GM12873 (cell line): ENCODE results near the gene TMEM174.

Experiments
- TF ChIP-seq, protein P1 (sequence below): IDR thresholded peaks from 2 replicates; pipeline ENCODE4 v1.5.1; 2012; ENCODE audit warnings: low read depth, mild to moderate bottlenecking, moderate library complexity, low read length, control low read depth; ENCODE audit not compliant: insufficient read depth; ENCODE audit errors: missing control alignments

TMEM174 gene

DNA sequence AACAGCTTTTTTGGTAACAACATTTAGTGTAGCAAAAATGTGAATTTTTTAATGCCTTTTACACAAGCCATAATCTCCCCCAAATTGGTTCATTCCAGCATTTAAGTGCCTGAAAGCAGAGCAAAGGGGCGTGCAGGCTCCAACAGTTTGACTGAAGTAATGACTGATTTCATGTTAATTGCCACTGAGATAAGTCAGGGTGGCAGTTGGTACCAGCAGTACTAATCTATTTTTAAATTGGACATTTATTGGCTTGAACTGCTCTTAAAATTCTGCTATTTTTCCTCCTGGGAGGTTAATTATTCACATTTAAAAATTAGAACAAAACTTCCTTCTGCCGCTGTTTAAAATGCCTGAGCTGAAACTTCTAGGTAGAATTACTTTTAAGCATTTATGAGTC lies 40.2 kb upstream of the TMEM174 start:
- TF ChIP-seq, protein P1, sequence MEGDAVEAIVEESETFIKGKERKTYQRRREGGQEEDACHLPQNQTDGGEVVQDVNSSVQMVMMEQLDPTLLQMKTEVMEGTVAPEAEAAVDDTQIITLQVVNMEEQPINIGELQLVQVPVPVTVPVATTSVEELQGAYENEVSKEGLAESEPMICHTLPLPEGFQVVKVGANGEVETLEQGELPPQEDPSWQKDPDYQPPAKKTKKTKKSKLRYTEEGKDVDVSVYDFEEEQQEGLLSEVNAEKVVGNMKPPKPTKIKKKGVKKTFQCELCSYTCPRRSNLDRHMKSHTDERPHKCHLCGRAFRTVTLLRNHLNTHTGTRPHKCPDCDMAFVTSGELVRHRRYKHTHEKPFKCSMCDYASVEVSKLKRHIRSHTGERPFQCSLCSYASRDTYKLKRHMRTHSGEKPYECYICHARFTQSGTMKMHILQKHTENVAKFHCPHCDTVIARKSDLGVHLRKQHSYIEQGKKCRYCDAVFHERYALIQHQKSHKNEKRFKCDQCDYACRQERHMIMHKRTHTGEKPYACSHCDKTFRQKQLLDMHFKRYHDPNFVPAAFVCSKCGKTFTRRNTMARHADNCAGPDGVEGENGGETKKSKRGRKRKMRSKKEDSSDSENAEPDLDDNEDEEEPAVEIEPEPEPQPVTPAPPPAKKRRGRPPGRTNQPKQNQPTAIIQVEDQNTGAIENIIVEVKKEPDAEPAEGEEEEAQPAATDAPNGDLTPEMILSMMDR: no peak

DNA sequence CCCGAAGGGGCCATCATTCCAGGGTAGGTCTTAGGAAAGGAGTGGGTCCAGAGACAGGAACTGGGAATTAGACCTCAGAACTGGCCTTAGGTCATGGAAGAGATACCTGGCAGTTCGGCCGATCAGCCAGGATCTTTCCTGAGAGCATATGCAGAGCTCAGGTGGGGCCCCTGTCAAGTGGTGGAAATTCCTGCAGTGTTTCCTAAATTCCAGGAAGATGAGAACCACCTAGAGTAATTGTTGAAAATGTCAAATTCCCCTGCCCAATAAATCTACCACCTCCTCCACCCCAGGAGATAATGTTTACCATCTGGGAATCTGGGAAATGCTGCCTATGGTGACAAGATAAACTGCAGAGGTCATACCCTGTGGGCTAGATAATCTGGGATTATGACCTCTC lies 38.0 kb upstream of the TMEM174 start:
- TF ChIP-seq, protein P1: no peak

DNA sequence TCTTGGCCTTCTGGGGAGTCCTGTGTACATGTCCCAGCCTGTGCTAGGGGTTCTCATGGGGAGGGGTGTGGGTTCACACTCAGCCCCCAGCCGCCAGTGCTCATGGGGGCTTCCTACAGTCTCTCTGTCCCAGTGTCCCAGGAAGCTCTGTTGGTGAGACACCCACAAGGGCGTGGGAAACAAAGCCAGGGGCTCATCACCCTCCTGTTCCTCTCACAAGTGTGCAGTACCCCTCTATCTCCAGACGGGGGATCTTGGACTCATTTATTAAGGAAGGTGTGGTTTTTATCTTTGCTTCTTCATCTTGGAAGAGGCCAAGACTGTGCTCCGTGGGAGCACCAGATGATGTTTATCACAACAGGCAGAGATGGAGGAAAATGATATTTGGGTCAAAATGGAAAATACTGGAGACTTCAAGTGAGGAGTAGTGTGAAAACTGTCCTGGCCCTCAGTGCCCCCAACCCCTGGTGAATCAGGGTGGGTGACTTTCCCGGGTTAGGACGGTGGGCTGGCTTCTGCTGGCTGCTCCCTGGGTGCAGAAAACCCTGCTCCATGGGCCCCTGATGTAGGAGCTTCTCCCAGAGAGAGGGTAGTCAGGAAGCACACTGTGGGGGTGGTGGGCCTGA lies 37.5 kb upstream of the TMEM174 start:
- TF ChIP-seq, protein P1: peak; percentile 34

DNA sequence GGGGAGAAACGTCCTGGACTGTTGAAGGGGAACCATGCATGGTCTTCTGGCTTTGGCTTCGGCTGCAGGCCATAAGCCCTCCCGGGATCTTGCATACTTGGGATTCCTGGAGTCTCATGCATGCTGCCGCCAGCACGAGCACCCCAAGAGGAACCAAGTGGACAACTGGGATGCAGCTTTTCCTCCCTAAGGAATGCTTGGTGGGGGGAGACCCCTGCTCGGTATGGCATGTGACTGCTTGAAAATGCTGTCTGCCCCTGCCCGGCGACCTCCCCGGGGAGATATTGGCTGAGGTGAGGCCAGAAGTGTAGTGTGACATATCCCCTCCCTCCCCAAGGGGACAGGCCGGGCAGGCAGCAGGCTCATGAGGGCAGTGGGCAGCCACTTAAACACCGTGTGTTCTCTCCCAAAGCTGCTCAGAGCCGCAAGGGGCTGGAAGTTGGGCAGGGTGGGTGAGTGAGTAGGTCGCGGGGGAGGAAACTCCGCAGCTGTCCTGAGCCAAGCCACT lies 36.9 kb upstream of the TMEM174 start:
- TF ChIP-seq, protein P1: no peak

DNA sequence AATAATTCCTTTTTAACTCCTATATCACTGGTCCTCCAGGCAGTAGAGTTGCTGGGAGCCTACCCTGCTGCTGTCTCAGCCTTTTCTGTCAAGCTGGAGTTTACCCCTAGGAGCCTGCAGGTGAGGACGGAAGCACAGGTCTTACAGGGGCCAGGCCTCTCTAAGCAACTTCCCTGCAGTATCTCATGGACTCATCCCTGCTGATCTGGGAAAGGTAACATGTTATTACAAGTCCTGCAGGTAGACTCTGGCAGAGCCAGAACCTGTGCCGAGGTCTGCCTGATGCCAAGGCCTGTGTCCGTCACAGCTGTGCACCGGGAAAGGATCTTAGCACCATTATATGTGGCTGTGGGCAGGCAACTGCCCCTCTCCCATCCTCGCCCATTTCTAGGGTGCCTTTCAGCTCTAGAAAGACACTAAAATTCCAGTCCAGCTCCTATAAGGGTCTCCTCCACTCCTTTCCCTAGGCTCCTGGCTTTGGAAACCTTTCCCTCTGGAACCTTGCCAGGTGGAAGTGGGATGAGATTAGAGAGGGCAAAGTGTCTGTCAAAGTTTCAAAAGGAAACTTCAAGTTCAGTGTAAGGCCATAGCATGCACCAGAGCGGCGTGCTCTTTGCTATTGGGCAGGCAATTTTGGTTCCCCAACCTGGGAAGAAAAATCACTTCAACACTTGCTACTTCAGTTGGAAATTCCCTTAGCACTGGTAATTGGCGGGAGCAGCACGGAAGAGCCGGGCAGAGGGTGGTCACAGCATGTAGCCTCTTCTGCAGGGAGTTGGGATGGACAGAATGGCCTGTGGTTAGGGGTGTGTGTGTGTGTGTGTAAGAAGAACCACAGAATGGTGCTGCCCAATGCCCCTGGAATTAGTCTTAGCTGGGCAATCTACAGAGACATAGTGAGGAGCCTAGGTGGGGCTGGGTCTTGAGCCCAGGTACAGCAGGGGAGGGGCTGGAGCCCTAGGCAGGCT lies 35.1 kb upstream of the TMEM174 start:
- TF ChIP-seq, protein P1: no peak

DNA sequence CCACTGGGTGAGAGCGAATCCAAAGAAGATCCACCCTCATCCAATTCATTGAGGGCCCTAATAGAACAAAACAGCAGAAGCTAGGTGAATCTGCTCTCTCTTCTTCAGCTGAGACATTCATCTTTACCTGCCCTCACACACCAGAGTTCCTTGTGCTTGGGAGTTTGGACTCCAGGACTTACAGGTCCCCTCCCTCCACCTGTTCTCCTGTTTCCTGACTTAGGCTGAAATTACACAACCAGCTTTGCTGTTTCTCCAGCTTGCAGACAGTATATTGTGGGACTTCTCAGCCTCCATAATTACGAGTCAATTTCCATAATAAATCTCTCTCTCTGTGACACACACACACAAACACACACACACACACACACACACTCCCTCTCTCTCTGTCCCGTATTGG lies 33.5 kb upstream of the TMEM174 start:
- TF ChIP-seq, protein P1: no peak

DNA sequence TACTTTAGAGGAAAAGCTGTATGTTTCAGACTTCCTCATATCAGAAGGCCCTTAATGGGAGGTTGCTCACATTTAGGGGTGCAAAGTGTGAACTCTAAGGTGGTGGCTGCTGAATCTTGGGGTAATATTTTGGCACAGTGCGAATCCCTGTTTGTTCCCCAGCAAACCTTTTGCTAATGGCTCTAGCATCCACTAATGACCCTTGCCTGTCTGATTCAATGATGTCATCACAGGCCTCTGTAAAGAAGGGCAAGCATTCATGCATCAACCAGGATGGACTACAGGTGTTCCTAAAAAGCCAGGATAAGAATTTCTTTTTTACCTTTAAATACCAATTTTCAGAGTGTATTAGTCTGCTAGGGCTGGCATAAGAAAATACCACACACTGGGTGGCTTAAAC lies 32.2 kb upstream of the TMEM174 start:
- TF ChIP-seq, protein P1: no peak
